Common myeloid progenitor, CD34-positive (primary cell): Measurements from ENCODE around the gene HIVEP2.
A peak's percentile ranks its signal among the peaks of the same experiment; 100 is the strongest.

Experiments used
- CTCF ChIA-PET: fragments of 350-600 bp; sonication (Branson Sonifier 250); formaldehyde crosslinking; loops from one replicate; lab custom pipeline; 2021; ENCODE audit warnings: antibody characterized with exemption; lab: Charles Lee
- POLR2A ChIA-PET: fragments of 350-600 bp; sonication (Branson Sonifier 250); formaldehyde crosslinking; loops from one replicate; lab custom pipeline; 2021; ENCODE audit warnings: antibody characterized with exemption; lab: Charles Lee
- DNase-seq, 3 donors: peaks; one replicate each; pipeline versions ENCODE4 v3.0.0 to v3.0.0-alpha.2; 2013
- H3K27ac ChIP-seq, 2 experiments: 1 replicate in 1 of 2; 2 replicates in 1 of 2; pipeline ENCODE4 v1.7.0; 2013; ENCODE audit warnings: inconsistent platforms in 2 of 2, low read length in 2 of 2, mild to moderate bottlenecking in 2 of 2, low read depth in 1 of 2, moderate library complexity in 1 of 2; ENCODE audit not compliant: severe bottlenecking in 2 of 2, insufficient read depth in 1 of 2, poor library complexity in 1 of 2
- H3K27me3 ChIP-seq, 5 experiments: replicated peaks in 2 of 5; 1 replicate in 3 of 5; 2 replicates in 2 of 5; pipeline versions ENCODE4 v1.6.1 to v1.7.0; 2013; ENCODE audit warnings: low read length in 4 of 5, mild to moderate bottlenecking in 2 of 5, moderate library complexity in 2 of 5, inconsistent platforms in 1 of 5; ENCODE audit not compliant: insufficient read depth in 5 of 5, control insufficient read depth in 4 of 5
- H3K36me3 ChIP-seq, 4 experiments: 1 replicate in 2 of 4; 2 replicates in 2 of 4; pipeline versions ENCODE4 v1.6.1 to v1.7.0; 2013; ENCODE audit warnings: low read length in 3 of 4, control low read depth in 1 of 4, mild to moderate bottlenecking in 1 of 4; ENCODE audit not compliant: control insufficient read depth in 4 of 4, insufficient read depth in 4 of 4
- H3K4me1 ChIP-seq, 4 experiments: 1 replicate in 3 of 4; 2 replicates in 1 of 4; pipeline versions ENCODE4 v1.6.1 to v1.7.1; 2013; ENCODE audit warnings: low read length in 3 of 4, mild to moderate bottlenecking in 3 of 4, control low read depth in 1 of 4, inconsistent platforms in 1 of 4, moderate library complexity in 1 of 4; ENCODE audit not compliant: control insufficient read depth in 4 of 4, insufficient read depth in 4 of 4; ENCODE audit errors: control extremely low read depth in 1 of 4
- H3K4me3 ChIP-seq, 7 experiments: 1 replicate in 4 of 7; 2 replicates in 3 of 7; pipeline versions ENCODE4 v1.5.1 to v1.7.0; 2013; ENCODE audit warnings: mild to moderate bottlenecking in 7 of 7, low read length in 6 of 7, moderate library complexity in 6 of 7, inconsistent platforms in 2 of 7, low read depth in 2 of 7, control low read depth in 1 of 7; ENCODE audit not compliant: insufficient read depth in 4 of 7, control insufficient read depth in 1 of 7; ENCODE audit errors: extremely low read depth in 1 of 7
- H3K9me3 ChIP-seq, 5 experiments: 1 replicate in 4 of 5; 2 replicates in 1 of 5; pipeline versions ENCODE4 v1.6.1 to v1.7.1; 2013; ENCODE audit warnings: low read length in 4 of 5, mild to moderate bottlenecking in 2 of 5, inconsistent platforms in 1 of 5, low read depth in 1 of 5, moderate library complexity in 1 of 5; ENCODE audit not compliant: control insufficient read depth in 4 of 5, insufficient read depth in 2 of 5; ENCODE audit errors: control extremely low read depth in 1 of 5
- WGBS: methylation state at CpG from one replicate; pipeline ENCODE4 v1.1.5; 2013; ENCODE audit not compliant: insufficient coverage; 5-methylcytosine and 5-hydroxymethylcytosine counted together

HIVEP2 gene

GRCh38 chr6:142746524-142746923 lies 198.5 kb downstream of the HIVEP2 start:
- Histone ChIP-seq H3K4me1 (no peaks in the 10 kb centered on the region), H3K27me3 (no peaks in the 10 kb centered on the region), H3K27ac (no peak overlapping the region), H3K9me3 (no peaks in the 10 kb centered on the region), H3K4me3 (no peak overlapping the region), H3K36me3 (no peaks in the 10 kb centered on the region)
- ChIA-PET CTCF (interaction anchor here (0.8 to 5.5 kb wide), 19 partner anchors 9 to 682 kb away, joined by 3 to 27 read pairs (median 4); no protein-coding TSS in a partner anchor), POLR2A (interaction anchor here (1.0 kb wide), 1 partner anchor 139 kb away, joined by 3 read pairs; no protein-coding TSS in a partner anchor)
- DNase-seq = peak; percentile 62 to 73 (median 69)
- WGBS = 100% methylated on average over 1 of the region's 2 CpGs

GRCh38 chr6:142744836-142745235 lies 200.1 kb downstream of the HIVEP2 start:
- no peak overlapping the region for H3K4me3 ChIP-seq
- no peaks in the 10 kb centered on the region for H3K4me1 ChIP-seq
- WGBS = 100% methylated on average over 2 of the region's 2 CpGs
- CTCF ChIA-PET = interaction anchor here (5.5 kb wide), 1 partner anchor 52 kb away, joined by 27 read pairs; no protein-coding TSS in a partner anchor
- H3K27me3 ChIP-seq = no peaks in the 10 kb centered on the region
- no peaks in the 10 kb centered on the region for H3K36me3 ChIP-seq
- no peak for DNase-seq
- no peaks in the 10 kb centered on the region for H3K9me3 ChIP-seq
- POLR2A ChIA-PET = no interaction called here
- no peak overlapping the region for H3K27ac ChIP-seq

- WGBS = 100% methylated on average over 2 of the region's 4 CpGs
- no peak overlapping the region for H3K4me3 ChIP-seq
- H3K4me1 ChIP-seq = no peaks in the 10 kb centered on the region
- no peak for DNase-seq
- CTCF ChIA-PET = interaction anchor here (0.9 to 1.2 kb wide), 2 partner anchors 9 to 44 kb away, joined by 3 to 4 read pairs; no protein-coding TSS in a partner anchor
- H3K9me3 ChIP-seq = no peaks in the 10 kb centered on the region
- no peaks in the 10 kb centered on the region for H3K27me3 ChIP-seq
- no peaks in the 10 kb centered on the region for H3K36me3 ChIP-seq
- POLR2A ChIA-PET = no interaction called here
- H3K27ac ChIP-seq = no peak overlapping the region
Observed at GRCh38 chr6:142740449-142740848, 204.5 kb downstream of the HIVEP2 start.

- 100% methylated on average over 1 of the region's 2 CpGs for WGBS
- POLR2A ChIA-PET = no interaction called here
- CTCF ChIA-PET = interaction anchor here (1.1 kb wide), 1 partner anchor 45 kb away, joined by 3 read pairs; no protein-coding TSS in a partner anchor
- Histone ChIP-seq H3K36me3 (no peaks in the 10 kb centered on the region), H3K9me3 (no peaks in the 10 kb centered on the region), H3K27ac (no peak overlapping the region), H3K27me3 (no peaks in the 10 kb centered on the region), H3K4me1 (no peaks in the 10 kb centered on the region), H3K4me3 (no peak overlapping the region)
- DNase-seq = no peak
Observed at GRCh38 chr6:142738731-142739130, 206.2 kb downstream of the HIVEP2 start.

- WGBS = 95% methylated on average over 4 of the region's 4 CpGs
- CTCF ChIA-PET = interaction anchor here (1.1 to 2.0 kb wide), 3 partner anchors 10 to 40 kb away, joined by 3 to 12 read pairs (median 5); no protein-coding TSS in a partner anchor
- Histone ChIP-seq H3K27ac (no peak overlapping the region), H3K27me3 (no peaks in the 10 kb centered on the region), H3K36me3 (no peaks in the 10 kb centered on the region), H3K9me3 (peaks cover 0 to 3% (median 0%) of the 10 kb centered on the region in 5 experiments), H3K4me1 (no peaks in the 10 kb centered on the region), H3K4me3 (no peak overlapping the region)
- DNase-seq = no peak
- POLR2A ChIA-PET = no interaction called here
Observed at GRCh38 chr6:142738035-142738396, 207.0 kb downstream of the HIVEP2 start.

GRCh38 chr6:142737368-142738034 lies 207.5 kb downstream of the HIVEP2 start:
- ChIA-PET POLR2A (interaction anchor here (0.5 kb wide), 1 partner anchor 102 kb away, joined by 3 read pairs; no protein-coding TSS in a partner anchor), CTCF (interaction anchor here (0.8 to 2.0 kb wide), 4 partner anchors 10 to 45 kb away, joined by 3 to 12 read pairs (median 4); no protein-coding TSS in a partner anchor)
- Histone ChIP-seq H3K4me3 (no peak overlapping the region), H3K9me3 (peaks cover 0 to 3% (median 0%) of the 10 kb centered on the region in 5 experiments), H3K4me1 (no peaks in the 10 kb centered on the region), H3K27me3 (no peaks in the 10 kb centered on the region), H3K36me3 (no peaks in the 10 kb centered on the region), H3K27ac (no peak overlapping the region)
- DNase-seq = peak in 2 of 3 donors; percentile 28 to 41
- WGBS = 69% methylated on average over 2 of the region's 3 CpGs

- ChIA-PET CTCF (interaction anchor here (1.2 kb wide), 1 partner anchor 12 kb away, joined by 5 read pairs; no protein-coding TSS in a partner anchor), POLR2A (interaction anchor here (1.0 kb wide), 1 partner anchor 208 kb away, joined by 4 read pairs; no protein-coding TSS in a partner anchor)
- Histone ChIP-seq H3K36me3 (no peaks in the 10 kb centered on the region), H3K4me3 (no peak overlapping the region), H3K27ac (no peak overlapping the region), H3K4me1 (peaks cover 2 to 5% (median 4%) of the 10 kb centered on the region in 4 experiments), H3K27me3 (no peaks in the 10 kb centered on the region), H3K9me3 (peaks cover 0 to 3% (median 0%) of the 10 kb centered on the region in 5 experiments)
- WGBS = 100% methylated on average over 2 of the region's 4 CpGs
- peak in 2 of 3 donors; percentile 13 to 39 for DNase-seq
Observed at GRCh38 chr6:142735204-142735603, 209.8 kb downstream of the HIVEP2 start.
